NOMO-1 treated with dmso at 0.1 percent for 144 hours (cell line): ENCODE results near the gene GORASP1.

Source experiments
- DNase-seq: peaks from one replicate; lab custom pipeline; 2025; ENCODE audit not compliant: unreplicated experiment; lab: John Stamatoyannopoulos, UW

Gene GORASP1

GRCh38 chr3:39125841-39126500 is 18.5 kb upstream of the GORASP1 start:
- no peak for DNase-seq

GRCh38 chr3:39124876-39125840 is 17.7 kb upstream of the GORASP1 start:
- DNase-seq = no peak

- no peak for DNase-seq
These were observed 15.4 kb upstream of the GORASP1 start for GRCh38 chr3:39122813-39123212.

- no peak for DNase-seq
These were observed 14.2 kb upstream of the GORASP1 start for GRCh38 chr3:39121621-39122020.

GRCh38 chr3:39118931-39119660 is 11.7 kb upstream of the GORASP1 start:
- no peak for DNase-seq

GRCh38 chr3:39118079-39118478 is 10.7 kb upstream of the GORASP1 start:
- DNase-seq = no peak

GRCh38 chr3:39115870-39116269 is 8.4 kb upstream of the GORASP1 start:
- no peak for DNase-seq

- no peak for DNase-seq
These were observed 7.0 kb upstream of the GORASP1 start for GRCh38 chr3:39114456-39114855.

GRCh38 chr3:39113291-39113690 is 5.9 kb upstream of the GORASP1 start:
- no peak for DNase-seq

GRCh38 chr3:39112535-39112934 is 5.1 kb upstream of the GORASP1 start:
- no peak for DNase-seq

GRCh38 chr3:39112113-39112512 is 4.7 kb upstream of the GORASP1 start:
- DNase-seq = no peak

- DNase-seq = no peak
These were observed 2.7 kb upstream of the GORASP1 start for GRCh38 chr3:39110041-39110639.

- DNase-seq = no peak
These were observed 1.7 kb upstream of the GORASP1 start for GRCh38 chr3:39109086-39109485.

GRCh38 chr3:39108200-39108710 is 828 bp upstream of the GORASP1 start:
- DNase-seq = peak; percentile 60

- no peak for DNase-seq
These were observed 508 bp downstream of the GORASP1 start for GRCh38 chr3:39106851-39107387.

GRCh38 chr3:39106281-39106811 is 1.1 kb downstream of the GORASP1 start:
- no peak for DNase-seq

GRCh38 chr3:39105687-39106063 is 1.8 kb downstream of the GORASP1 start:
- DNase-seq = no peak

GRCh38 chr3:39104961-39105686 is 2.3 kb downstream of the GORASP1 start:
- DNase-seq = no peak

- no peak for DNase-seq
These were observed 3.5 kb downstream of the GORASP1 start for GRCh38 chr3:39103791-39104552.
